Ishikawa (cell line): ENCODE measurements around the gene CLN6.

Experiments used
- CEBPB ChIP-seq: IDR thresholded peaks from 2 replicates; pipeline ENCODE4 v1.6.1; 2012
- CREB1 ChIP-seq: IDR thresholded peaks from 2 replicates; pipeline ENCODE4 v1.6.1; 2012; ENCODE audit warnings: low read depth
- EGR1 ChIP-seq: IDR thresholded peaks from 2 replicates; pipeline ENCODE4 v1.6.1; 2012
- EP300 ChIP-seq: IDR thresholded peaks from 2 replicates; pipeline ENCODE4 v1.6.1; 2012; ENCODE audit warnings: borderline replicate concordance
- FOXM1 ChIP-seq: IDR thresholded peaks from 2 replicates; pipeline ENCODE4 v1.6.1; 2012; ENCODE audit warnings: low read depth, borderline replicate concordance
- MAX ChIP-seq: IDR thresholded peaks from 2 replicates; pipeline ENCODE4 v1.6.1; 2012
- NFIC ChIP-seq: IDR thresholded peaks from 2 replicates; pipeline ENCODE4 v1.6.1; 2012
- RAD21 ChIP-seq: IDR thresholded peaks from 2 replicates; pipeline ENCODE4 v1.6.1; 2012; ENCODE audit warnings: low read depth
- REST ChIP-seq: IDR thresholded peaks from 2 replicates; pipeline ENCODE4 v1.6.1; 2012; ENCODE audit warnings: low read depth, mild to moderate bottlenecking
- TAF1 ChIP-seq: IDR thresholded peaks from 2 replicates; pipeline ENCODE4 v1.6.1; 2012; ENCODE audit warnings: low read depth, mild to moderate bottlenecking
- TCF12 ChIP-seq: IDR thresholded peaks from 2 replicates; pipeline ENCODE4 v1.6.1; 2012; ENCODE audit warnings: low read depth
- TEAD4 ChIP-seq: IDR thresholded peaks from 2 replicates; pipeline ENCODE4 v1.6.1; 2012
- USF1 ChIP-seq: IDR thresholded peaks from 2 replicates; pipeline ENCODE4 v1.6.1; 2012
- YY1 ChIP-seq: IDR thresholded peaks from 2 replicates; pipeline ENCODE4 v1.6.1; 2012; ENCODE audit warnings: low read depth
- ZBTB7A ChIP-seq: IDR thresholded peaks from 2 replicates; pipeline ENCODE4 v1.6.1; 2012; ENCODE audit warnings: low read depth

Gene CLN6

GRCh38 chr15:68205954-68206539, 23.5 kb downstream of the CLN6 start:
- TF ChIP-seq YY1 (no peak), NFIC (no peak), REST (no peak), CEBPB (no peak), USF1 (no peak), FOXM1 (no peak), ZBTB7A (no peak), TEAD4 (no peak), CREB1 (no peak), EGR1 (no peak)

GRCh38 chr15:68205558-68205944, 24.0 kb downstream of the CLN6 start:
- TF ChIP-seq RAD21 (no peak), MAX (no peak), NFIC (0 out of 2 replicates have a peak, but pooled peaks have one; percentile 1), TEAD4 (no peak)

- 0 out of 2 replicates have a peak, but pooled peaks have one; percentile 33 for TF ChIP-seq TCF12
- no peak for TF ChIP-seq TAF1
- peak; percentile 49; the same call in 1 of the 2 replicates for TF ChIP-seq TEAD4
- no peak for TF ChIP-seq FOXM1
- peak; percentile 38; the same call in 1 of the 2 replicates for TF ChIP-seq NFIC
- TF ChIP-seq RAD21 = peak; percentile 13; the same call in 1 of the 2 replicates
Measured at GRCh38 chr15:68204776-68205557, 24.6 kb downstream of the CLN6 start, which contains the start of gene CALML4. Gene CALML4 (minus strand): TSS chr15:68205332. CDS start chr15:68205247, 85 bp downstream.

GRCh38 chr15:68204361-68204760, 25.2 kb downstream of the CLN6 start:
- TF ChIP-seq TCF12 (no peak), USF1 (no peak), TEAD4 (no peak), FOXM1 (no peak), NFIC (no peak), MAX (no peak), TAF1 (no peak)

- TF ChIP-seq TEAD4 = no peak
- TF ChIP-seq TAF1 = no peak
- no peak for TF ChIP-seq MAX
- TF ChIP-seq CEBPB = no peak
- TF ChIP-seq ZBTB7A = no peak
- no peak for TF ChIP-seq YY1
- TF ChIP-seq RAD21 = no peak
- no peak for TF ChIP-seq NFIC
- TF ChIP-seq FOXM1 = no peak
- no peak for TF ChIP-seq USF1
- no peak for TF ChIP-seq EGR1
- TF ChIP-seq REST = no peak
- no peak for TF ChIP-seq TCF12
- no peak for TF ChIP-seq EP300
- TF ChIP-seq CREB1 = no peak
Measured at GRCh38 chr15:68203956-68204355, 25.6 kb downstream of the CLN6 start.

GRCh38 chr15:68203486-68203885, 26.0 kb downstream of the CLN6 start:
- TF ChIP-seq TCF12 = no peak
- TF ChIP-seq CEBPB = no peak
